Tracheal epithelial cell (primary cell): ENCODE measurements around the gene SLC26A3. TPM values are rescaled to one million over a fixed set of nuclear protein-coding genes. Genes with fewer than 3 reads are reported as not detected.

Experiments used
- total RNA-seq: library from RNA; depleted of rRNA; stranded (reverse); fragments of >200 nt; gene quantifications from 2 replicates; pipeline ENCODE4 v1.2.1, GENCODE V29; 2014

SLC26A3 gene
- total RNA-seq = not detected in 2 replicates

DNA sequence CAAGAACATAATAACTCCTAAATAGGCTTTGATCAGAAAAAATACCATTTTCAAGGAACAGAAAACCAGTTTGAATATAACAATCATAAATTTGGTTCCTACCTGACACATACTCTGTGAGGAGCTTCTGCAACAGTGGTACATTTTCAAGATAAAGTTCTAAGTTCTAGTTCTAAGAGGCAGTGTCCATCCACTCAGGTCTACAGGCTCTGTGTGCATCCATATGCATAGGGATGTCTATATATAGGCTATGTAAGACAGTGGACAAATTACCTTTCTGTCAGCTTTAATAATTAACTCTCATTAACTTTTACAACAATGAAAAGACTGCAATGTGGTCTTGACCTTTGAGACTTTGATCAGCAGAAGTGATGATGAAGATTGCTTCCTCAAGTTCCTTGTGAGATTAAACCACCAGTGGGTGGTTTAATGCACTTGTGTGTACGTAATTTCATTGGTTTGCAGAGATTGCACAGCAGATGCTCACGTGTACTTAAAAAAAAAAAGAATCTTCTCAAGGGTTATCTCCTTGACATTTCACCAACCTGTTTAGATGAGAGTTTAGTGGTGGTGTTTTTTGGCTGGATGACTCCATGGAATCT, at the start of gene SLC26A3:
SLC26A3 (minus strand) TSS at position 215 of the 602 bp plus-strand sequence. CDS start 8,714 bp downstream, outside the sequence.

DNA sequence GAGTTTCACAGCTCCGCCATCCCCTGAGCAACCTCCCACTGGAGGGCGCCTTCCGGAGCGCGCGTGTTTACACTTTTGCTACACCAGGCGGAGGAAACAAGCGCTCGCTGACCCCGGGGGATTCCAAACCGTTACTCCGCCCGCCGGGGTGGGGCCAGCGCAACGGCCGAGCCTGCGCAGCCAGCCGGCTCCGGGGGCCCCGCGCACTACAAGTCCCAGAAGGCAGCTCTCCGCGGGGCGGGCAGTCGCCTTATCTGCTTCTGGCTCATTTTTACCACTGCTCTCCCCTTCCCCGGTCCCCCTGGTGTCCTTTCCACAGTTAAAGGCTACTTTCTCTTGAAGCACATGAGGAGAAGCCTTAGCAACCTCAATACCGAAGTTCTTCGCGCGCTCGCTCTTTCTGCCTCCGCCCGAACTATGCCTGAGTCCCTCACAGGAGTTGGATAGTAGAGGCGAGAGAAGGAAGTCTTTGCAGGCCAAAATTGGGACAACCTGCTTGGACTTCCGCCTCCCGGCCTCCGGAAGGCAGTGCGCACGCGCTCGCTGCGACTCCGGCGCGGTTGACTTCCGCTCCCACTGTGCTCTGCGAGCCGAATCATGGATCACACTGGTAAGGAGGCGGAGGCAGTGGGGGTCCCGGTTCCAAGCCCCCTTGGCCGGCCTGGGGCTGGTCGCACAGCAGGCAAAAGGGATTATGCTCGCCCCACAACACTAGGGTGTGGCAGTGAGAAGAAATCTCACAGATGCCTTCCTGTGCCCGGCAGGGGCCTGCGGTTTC, 59.3 kb downstream of the SLC26A3 start, which contains the start of gene CBLL1:
CBLL1 (plus strand) TSS at position 576 of the 778 bp plus-strand sequence; CDS start at position 598, 22 bp downstream.

Other genes with a start within 250 kb of the SLC26A3 start
- 32.3 and 37.7 TPM in 2 replicates for gene COG5, start 239.3 kb downstream of the SLC26A3 start, total RNA-seq
- gene DUS4L, start 239.3 kb downstream of the SLC26A3 start, total RNA-seq = 10.6 and 13.2 TPM in 2 replicates
- gene BCAP29, start 223.0 kb downstream of the SLC26A3 start, total RNA-seq = 22.4 and 35.9 TPM in 2 replicates
- 0.72 and 1.3 TPM in 2 replicates for gene SLC26A4, start 142.4 kb downstream of the SLC26A3 start, total RNA-seq
- gene CBLL1, start 59.1 kb downstream of the SLC26A3 start, total RNA-seq = 10.4 and 12.4 TPM in 2 replicates
- 38.2 and 46.0 TPM in 2 replicates for gene DLD, start 88.0 kb upstream of the SLC26A3 start, total RNA-seq
- 60.5 and 146 TPM in 2 replicates for gene LAMB1, start 199.9 kb upstream of the SLC26A3 start, total RNA-seq